ENCODE measurements around the gene ALG11.

- TF ChIP-seq REST (IDR thresholded peaks at IDR 0.05; ENCODE audit: insufficient read depth in 1 of 2, low read depth in 2 of 2, low read length in 1 of 2) (no peak), CTCF (IDR thresholded peaks at IDR 0.05) (no peak), SIN3A (IDR thresholded peaks at IDR 0.05; ENCODE audit: borderline replicate concordance, insufficient read depth, low read depth, low read length) (no peak), POLR2AphosphoS5 (IDR thresholded peaks at IDR 0.05; ENCODE audit: low read depth, low read length) (no peak)
Measured at GRCh38 chr13:52051400-52051799, 39.2 kb downstream of the ALG11 start.

Measured in Panc1 (cell line).